DND-41 (cell line): ENCODE results near the gene RAB40A.

Experiments used
- EZH2 ChIP-seq: IDR thresholded peaks from 3 replicates; pipeline ENCODE4 v1.6.1; 2012; ENCODE audit warnings: borderline replicate concordance, low read depth, mild to moderate bottlenecking, moderate library complexity, low read length, inconsistent platforms; ENCODE audit not compliant: severe bottlenecking
- TF ChIP-seq, protein P1 (sequence below): IDR thresholded peaks from 2 replicates; pipeline ENCODE4 v1.5.1; 2012; ENCODE audit warnings: borderline replicate concordance, low read length, moderate library complexity, mild to moderate bottlenecking; ENCODE audit not compliant: poor library complexity, severe bottlenecking; ENCODE audit errors: extremely low read depth

DNA sequence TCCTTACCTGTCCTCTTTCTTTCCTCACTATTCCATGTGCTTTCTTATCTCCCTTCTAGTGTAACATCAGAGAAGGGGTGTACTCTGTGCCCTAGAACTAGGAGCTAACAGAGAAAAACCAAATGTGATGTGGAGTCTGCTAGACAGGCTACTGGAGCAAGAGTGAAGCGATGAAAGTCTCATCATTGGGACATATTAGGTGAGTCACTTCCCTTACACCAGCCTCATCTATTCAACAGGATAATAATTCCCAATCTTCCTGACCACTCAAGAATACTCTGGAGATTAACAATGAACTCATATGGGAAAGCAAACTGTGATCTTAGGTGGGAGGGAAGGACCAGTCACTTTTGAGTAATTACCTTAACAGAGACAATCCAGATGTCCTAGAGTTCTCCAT lies 58.1 kb downstream of the RAB40A start:
- TF ChIP-seq, protein P1, sequence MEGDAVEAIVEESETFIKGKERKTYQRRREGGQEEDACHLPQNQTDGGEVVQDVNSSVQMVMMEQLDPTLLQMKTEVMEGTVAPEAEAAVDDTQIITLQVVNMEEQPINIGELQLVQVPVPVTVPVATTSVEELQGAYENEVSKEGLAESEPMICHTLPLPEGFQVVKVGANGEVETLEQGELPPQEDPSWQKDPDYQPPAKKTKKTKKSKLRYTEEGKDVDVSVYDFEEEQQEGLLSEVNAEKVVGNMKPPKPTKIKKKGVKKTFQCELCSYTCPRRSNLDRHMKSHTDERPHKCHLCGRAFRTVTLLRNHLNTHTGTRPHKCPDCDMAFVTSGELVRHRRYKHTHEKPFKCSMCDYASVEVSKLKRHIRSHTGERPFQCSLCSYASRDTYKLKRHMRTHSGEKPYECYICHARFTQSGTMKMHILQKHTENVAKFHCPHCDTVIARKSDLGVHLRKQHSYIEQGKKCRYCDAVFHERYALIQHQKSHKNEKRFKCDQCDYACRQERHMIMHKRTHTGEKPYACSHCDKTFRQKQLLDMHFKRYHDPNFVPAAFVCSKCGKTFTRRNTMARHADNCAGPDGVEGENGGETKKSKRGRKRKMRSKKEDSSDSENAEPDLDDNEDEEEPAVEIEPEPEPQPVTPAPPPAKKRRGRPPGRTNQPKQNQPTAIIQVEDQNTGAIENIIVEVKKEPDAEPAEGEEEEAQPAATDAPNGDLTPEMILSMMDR = no peak
- no peak for TF ChIP-seq EZH2
